ENCODE data around the gene WWOX.

- TF ChIP-seq CTCF (IDR thresholded peaks at IDR 0.05): no peak
- no peak for TF ChIP-seq POLR2A (IDR thresholded peaks at IDR 0.05)
Observed at GRCh38 chr16:78407191-78407590, 307.7 kb downstream of the WWOX start.
